ENCODE data around the gene CHRNA7. TPM values are rescaled to one million over a fixed set of nuclear protein-coding genes. Genes with fewer than 3 reads are reported as not detected.

CHRNA7 gene
- total and polyA plus RNA-seq, 10 of the 15 experiments (the other 5 are each of a cell fraction or from before 2014, with no cell fraction given), result 0.06 to 0.15 (median 0.12) TPM; not detected in 7

DNA sequence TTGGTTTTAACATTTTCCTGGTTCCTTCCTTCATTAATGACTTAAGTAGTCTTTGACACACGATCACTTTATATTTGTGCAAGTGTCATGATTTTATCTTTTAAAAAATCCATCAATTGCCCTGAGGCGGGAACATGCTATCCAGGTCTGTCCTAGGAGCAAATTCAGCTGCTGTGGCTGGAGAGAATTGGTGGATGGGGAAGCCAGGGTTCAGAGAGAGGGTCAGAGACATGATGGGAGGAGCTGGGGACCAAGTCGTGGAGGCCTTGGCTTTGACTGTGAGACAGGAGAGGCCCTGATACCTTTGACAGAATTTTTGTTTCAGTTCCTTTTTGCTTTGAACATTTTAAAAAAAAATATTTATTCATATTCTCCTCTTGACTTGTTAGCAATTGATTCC, 89.0 kb downstream of the CHRNA7 start (continued):
- TF ChIP-seq, protein P1, sequence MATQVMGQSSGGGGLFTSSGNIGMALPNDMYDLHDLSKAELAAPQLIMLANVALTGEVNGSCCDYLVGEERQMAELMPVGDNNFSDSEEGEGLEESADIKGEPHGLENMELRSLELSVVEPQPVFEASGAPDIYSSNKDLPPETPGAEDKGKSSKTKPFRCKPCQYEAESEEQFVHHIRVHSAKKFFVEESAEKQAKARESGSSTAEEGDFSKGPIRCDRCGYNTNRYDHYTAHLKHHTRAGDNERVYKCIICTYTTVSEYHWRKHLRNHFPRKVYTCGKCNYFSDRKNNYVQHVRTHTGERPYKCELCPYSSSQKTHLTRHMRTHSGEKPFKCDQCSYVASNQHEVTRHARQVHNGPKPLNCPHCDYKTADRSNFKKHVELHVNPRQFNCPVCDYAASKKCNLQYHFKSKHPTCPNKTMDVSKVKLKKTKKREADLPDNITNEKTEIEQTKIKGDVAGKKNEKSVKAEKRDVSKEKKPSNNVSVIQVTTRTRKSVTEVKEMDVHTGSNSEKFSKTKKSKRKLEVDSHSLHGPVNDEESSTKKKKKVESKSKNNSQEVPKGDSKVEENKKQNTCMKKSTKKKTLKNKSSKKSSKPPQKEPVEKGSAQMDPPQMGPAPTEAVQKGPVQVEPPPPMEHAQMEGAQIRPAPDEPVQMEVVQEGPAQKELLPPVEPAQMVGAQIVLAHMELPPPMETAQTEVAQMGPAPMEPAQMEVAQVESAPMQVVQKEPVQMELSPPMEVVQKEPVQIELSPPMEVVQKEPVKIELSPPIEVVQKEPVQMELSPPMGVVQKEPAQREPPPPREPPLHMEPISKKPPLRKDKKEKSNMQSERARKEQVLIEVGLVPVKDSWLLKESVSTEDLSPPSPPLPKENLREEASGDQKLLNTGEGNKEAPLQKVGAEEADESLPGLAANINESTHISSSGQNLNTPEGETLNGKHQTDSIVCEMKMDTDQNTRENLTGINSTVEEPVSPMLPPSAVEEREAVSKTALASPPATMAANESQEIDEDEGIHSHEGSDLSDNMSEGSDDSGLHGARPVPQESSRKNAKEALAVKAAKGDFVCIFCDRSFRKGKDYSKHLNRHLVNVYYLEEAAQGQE (IDR thresholded peaks at IDR 0.05; ENCODE audit: low read depth, low read length), result no peak
- TF ChIP-seq POLR2A (IDR thresholded peaks at IDR 0.05; ENCODE audit: low read depth, low read length) (no peak), SREBF1 (IDR thresholded peaks at IDR 0.05; ENCODE audit: low read length) (no peak)

DNA sequence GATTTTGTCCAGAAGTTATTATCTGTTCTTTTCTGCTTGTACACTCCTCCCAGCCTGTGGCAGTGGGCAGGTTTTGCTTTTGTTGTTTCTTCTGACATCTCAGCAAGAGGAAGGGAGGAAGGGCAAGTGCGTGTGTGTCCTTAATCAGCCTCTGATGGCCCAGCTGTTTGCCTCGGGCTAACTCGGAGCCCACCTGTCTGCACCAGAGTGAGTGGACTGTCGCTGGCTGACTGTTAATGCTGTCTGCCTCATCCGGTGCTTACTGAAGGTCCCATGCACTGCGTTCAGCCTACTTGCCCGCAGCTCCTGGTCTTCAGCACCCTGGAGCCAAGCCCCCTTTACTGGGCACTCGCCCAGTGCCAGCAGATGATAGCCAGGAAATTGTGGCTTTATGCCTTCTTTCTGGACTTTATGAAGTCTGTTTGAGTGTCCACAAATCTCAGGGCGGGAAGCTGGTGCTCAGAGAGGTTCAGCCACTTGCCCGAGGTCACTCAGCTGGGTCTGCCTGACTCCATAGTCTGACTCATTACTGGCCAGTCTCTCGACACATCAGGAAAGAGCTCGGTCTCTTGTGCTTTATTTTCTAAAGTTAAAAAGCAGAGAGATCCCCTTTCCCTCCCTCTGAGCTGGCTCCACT, 89.5 kb downstream of the CHRNA7 start:
- Histone ChIP-seq H3K9ac (ENCODE audit: control insufficient read depth, insufficient read depth, low read length) (no peak overlapping the region), H3K27me3 (replicated peaks in 1 of 2; ENCODE audit: control insufficient read depth in 2 of 2, insufficient read depth in 2 of 2, low read length in 1 of 2) (no peaks in the 10 kb centered on the region; a peak in 1 of 4 replicates), H3K27ac (ENCODE audit: control insufficient read depth, insufficient read depth) (no peak overlapping the region), H3K4me3 (no peak overlapping the region), H2AFZ (ENCODE audit: control insufficient read depth, low read depth, low read length) (no peak overlapping the region), H3K79me2 (ENCODE audit: control insufficient read depth, insufficient read depth, low read length) (no peaks in the 10 kb centered on the region), H3K9me3 (replicated peaks; ENCODE audit: control insufficient read depth, insufficient read depth, low read length) (no peaks in the 10 kb centered on the region), H3K36me3 (ENCODE audit: control insufficient read depth in 2 of 2, insufficient read depth in 2 of 2, low read length in 1 of 2) (no peaks in the 10 kb centered on the region), H3K4me2 (ENCODE audit: control insufficient read depth, insufficient read depth) (no peak overlapping the region; the same call in 1 of the 2 replicates), H3K4me1 (ENCODE audit: control insufficient read depth, insufficient read depth, low read length) (no peaks in the 10 kb centered on the region; the same call in 1 of the 2 replicates), H4K20me1 (ENCODE audit: control insufficient read depth, insufficient read depth) (no peaks in the 10 kb centered on the region)
- ATAC-seq (peak; percentile 22; the same call in 2 of the 3 replicates), FAIRE-seq (no peak), DNase-seq (ENCODE audit: low read depth, low spot score) (no peak)
- BruUV-seq (replicated peaks), result no TSS peak
- CTCF ChIA-PET, result interaction anchor here (1.0 kb wide), 1 partner anchor 16 kb away, joined by 3 read pairs; no protein-coding TSS in a partner anchor
- in situ Hi-C loops (cut with MboI) (no loop called here), intact Hi-C loops (cut with micrococcal nuclease; ENCODE audit: unreplicated experiment) (no loop called here)
- POLR2A ChIA-PET, result no interaction called here
- RAD21 ChIA-PET (ENCODE audit: unreplicated experiment), result no interaction called here
- SMC1A ChIA-PET (ENCODE audit: uncharacterized antibody, unreplicated experiment), result no interaction called here
- 23% methylated on average over 12 of the region's 12 CpGs for WGBS (ENCODE audit: insufficient coverage, insufficient replicate concordance, low lambda C conversion rate, missing lambda C conversion rate)
- no peak for TF ChIP-seq SPI1 (IDR thresholded peaks at IDR 0.05; ENCODE audit: borderline replicate concordance, insufficient read depth, low read depth, low read length)
- TF ChIP-seq BACH1 (IDR thresholded peaks at IDR 0.05; ENCODE audit: borderline replicate concordance), result no peak
- TF ChIP-seq MXI1 (IDR thresholded peaks at IDR 0.05; ENCODE audit: low read depth, low read length), result no peak
- TF ChIP-seq MTA3 (IDR thresholded peaks at IDR 0.05; ENCODE audit: borderline replicate concordance, low read length), result no peak
- TF ChIP-seq ATF7 (IDR thresholded peaks at IDR 0.05; ENCODE audit: low read depth), result no peak
- no peak for TF ChIP-seq CREB1 (IDR thresholded peaks at IDR 0.05; ENCODE audit: low read depth)
- TF ChIP-seq HDAC2 (IDR thresholded peaks at IDR 0.05), result no peak
- no peak for TF ChIP-seq ZNF384 (IDR thresholded peaks at IDR 0.05; ENCODE audit: borderline replicate concordance, low read depth, low read length)
- no peak for TF ChIP-seq BCL11A (IDR thresholded peaks at IDR 0.05; ENCODE audit: low read depth, low read length)
- TF ChIP-seq, protein P2, sequence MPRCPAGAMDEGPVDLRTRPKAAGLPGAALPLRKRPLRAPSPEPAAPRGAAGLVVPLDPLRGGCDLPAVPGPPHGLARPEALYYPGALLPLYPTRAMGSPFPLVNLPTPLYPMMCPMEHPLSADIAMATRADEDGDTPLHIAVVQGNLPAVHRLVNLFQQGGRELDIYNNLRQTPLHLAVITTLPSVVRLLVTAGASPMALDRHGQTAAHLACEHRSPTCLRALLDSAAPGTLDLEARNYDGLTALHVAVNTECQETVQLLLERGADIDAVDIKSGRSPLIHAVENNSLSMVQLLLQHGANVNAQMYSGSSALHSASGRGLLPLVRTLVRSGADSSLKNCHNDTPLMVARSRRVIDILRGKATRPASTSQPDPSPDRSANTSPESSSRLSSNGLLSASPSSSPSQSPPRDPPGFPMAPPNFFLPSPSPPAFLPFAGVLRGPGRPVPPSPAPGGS (IDR thresholded peaks at IDR 0.05; ENCODE audit: borderline replicate concordance, insufficient read depth, low read depth, low read length, poor library complexity, severe bottlenecking), result no peak
- TF ChIP-seq, protein P3, sequence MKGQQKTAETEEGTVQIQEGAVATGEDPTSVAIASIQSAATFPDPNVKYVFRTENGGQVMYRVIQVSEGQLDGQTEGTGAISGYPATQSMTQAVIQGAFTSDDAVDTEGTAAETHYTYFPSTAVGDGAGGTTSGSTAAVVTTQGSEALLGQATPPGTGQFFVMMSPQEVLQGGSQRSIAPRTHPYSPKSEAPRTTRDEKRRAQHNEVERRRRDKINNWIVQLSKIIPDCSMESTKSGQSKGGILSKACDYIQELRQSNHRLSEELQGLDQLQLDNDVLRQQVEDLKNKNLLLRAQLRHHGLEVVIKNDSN (IDR thresholded peaks at IDR 0.05; ENCODE audit: borderline replicate concordance, extremely low read length, insufficient read depth, low read depth, low read length), result no peak
- no peak for TF ChIP-seq EED (IDR thresholded peaks at IDR 0.05; ENCODE audit: low read depth)
- no peak for TF ChIP-seq POLR2A (IDR thresholded peaks at IDR 0.05; ENCODE audit: low read depth, low read length)
- TF ChIP-seq MTA2 (IDR thresholded peaks at IDR 0.05; ENCODE audit: low read depth), result no peak

All from GM12878 (cell line).